Immature natural killer cell (primary cell): ENCODE measurements around the gene IL20. TPM values are rescaled to one million over a fixed set of nuclear protein-coding genes. Genes with fewer than 3 reads are reported as not detected.
"Not testable (repeated sequence)": the region's sequence is repeated elsewhere in the genome, so short reads cannot be mapped to it uniquely, and the experiment has no call there.

Source experiments
- DNase-seq, 3 donors: peaks; one replicate each; pipeline ENCODE4 v3.0.0; 2022; ENCODE audit warnings: mixed read lengths in 1 of 3
- H3K27ac Mint-ChIP-seq, 6 donors: one replicate each; pipeline ENCODE4 v1.8.0; 2020; ENCODE audit warnings: mixed read lengths in 6 of 6, mild to moderate bottlenecking in 5 of 6, inconsistent platforms in 4 of 6, moderate library complexity in 3 of 6
- H3K27me3 Mint-ChIP-seq, 3 donors: one replicate each; pipeline ENCODE4 v1.8.0; 2020 to 2021; ENCODE audit warnings: low read depth in 3 of 3, mild to moderate bottlenecking in 3 of 3, mixed read lengths in 3 of 3, moderate library complexity in 3 of 3, inconsistent platforms in 1 of 3
- H3K36me3 Mint-ChIP-seq, 3 donors: one replicate each; pipeline ENCODE4 v1.8.0; 2020; ENCODE audit warnings: mixed read lengths in 3 of 3, inconsistent platforms in 2 of 3, mild to moderate bottlenecking in 2 of 3
- H3K4me1 Mint-ChIP-seq, 2 donors: one replicate each; pipeline ENCODE4 v1.8.0; 2020; ENCODE audit warnings: inconsistent platforms in 2 of 2, mild to moderate bottlenecking in 2 of 2, mixed read lengths in 2 of 2, moderate library complexity in 1 of 2
- H3K4me3 Mint-ChIP-seq, 5 donors: one replicate each; pipeline ENCODE4 v1.8.0; 2020; ENCODE audit warnings: mild to moderate bottlenecking in 5 of 5, mixed read lengths in 5 of 5, inconsistent platforms in 3 of 5, moderate library complexity in 3 of 5
- H3K9me3 Mint-ChIP-seq, 6 donors: one replicate each; pipeline ENCODE4 v1.8.0; 2020; ENCODE audit warnings: mild to moderate bottlenecking in 6 of 6, mixed read lengths in 6 of 6, inconsistent platforms in 4 of 6, moderate library complexity in 3 of 6
- polyA plus RNA-seq, 3 donors: library from polyadenylated mRNA; unstranded; fragments of 300-500 nt; fragmentation: Illumina TruSeq; gene quantifications; one replicate each; pipeline ENCODE4 v1.2.3, GENCODE V29; 2021

IL20 gene
- polyA plus RNA-seq, 3 donors from 2014 or later, result not detected

DNA sequence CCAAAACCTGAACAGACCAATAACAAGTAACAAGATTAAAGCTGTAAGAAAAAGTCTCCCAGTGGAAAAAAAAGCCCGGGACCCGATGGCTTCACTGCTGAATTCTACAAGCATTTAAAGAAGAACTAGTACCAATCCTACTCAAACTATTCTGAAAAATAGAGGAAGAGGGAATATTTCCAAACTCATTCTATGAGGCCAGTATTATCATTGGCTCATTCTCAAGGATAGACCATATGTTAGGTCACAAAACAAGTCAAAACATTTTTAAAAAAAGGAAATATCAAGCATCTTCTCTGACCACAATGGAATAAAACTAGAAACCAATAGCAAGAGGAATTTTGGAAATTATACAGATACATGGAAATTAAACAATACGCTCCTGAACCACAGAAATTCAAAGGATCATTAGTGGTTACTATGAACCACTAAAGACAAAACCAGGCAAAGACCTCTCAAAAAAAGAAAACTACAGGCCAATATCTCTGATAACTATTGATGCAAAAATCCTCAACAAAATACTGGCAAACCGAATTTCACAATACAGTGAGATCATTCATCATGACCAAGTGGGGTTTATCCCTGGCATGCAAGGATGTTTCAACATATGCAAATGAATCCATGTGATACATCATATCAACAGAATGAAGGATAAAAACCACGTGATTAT lies 13.9 kb upstream of the IL20 start:
- Mint-ChIP-seq H3K9me3 (peaks cover 0 to 3% (median 0%) of the 10 kb centered on the region in 6 donors), H3K27ac (no peak overlapping the region), H3K4me3 (no peak overlapping the region), H3K4me1 (no peaks in the 10 kb centered on the region), H3K27me3 (peaks cover 4 to 10% (median 7%) of the 10 kb centered on the region in 3 donors), H3K36me3 (no peaks in the 10 kb centered on the region)
- DNase-seq, result no peak

DNA sequence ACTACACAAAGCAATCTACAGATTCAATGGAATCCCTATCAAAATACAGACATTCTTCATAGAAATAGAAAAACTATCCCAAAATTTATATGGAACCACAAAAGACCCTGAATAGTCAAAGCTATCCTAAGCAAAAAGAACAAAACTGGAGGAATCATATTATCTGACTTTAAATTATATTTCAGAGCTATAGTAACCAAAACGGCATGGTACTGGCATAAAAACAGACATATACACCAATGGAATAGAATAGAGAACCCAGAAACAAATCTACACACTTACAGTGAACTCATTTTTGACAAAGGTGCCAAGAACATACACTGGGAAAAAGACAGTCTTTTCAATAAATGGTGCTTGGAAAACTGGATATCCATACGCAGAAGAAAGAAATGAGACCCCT lies 12.8 kb upstream of the IL20 start:
- not testable (repeated sequence) for H3K36me3 Mint-ChIP-seq, H3K27ac Mint-ChIP-seq, DNase-seq, H3K4me1 Mint-ChIP-seq, H3K4me3 Mint-ChIP-seq, H3K9me3 Mint-ChIP-seq
- H3K27me3 Mint-ChIP-seq, result peaks cover 4 to 15% (median 9%) of the 10 kb centered on the region in 3 donors

DNA sequence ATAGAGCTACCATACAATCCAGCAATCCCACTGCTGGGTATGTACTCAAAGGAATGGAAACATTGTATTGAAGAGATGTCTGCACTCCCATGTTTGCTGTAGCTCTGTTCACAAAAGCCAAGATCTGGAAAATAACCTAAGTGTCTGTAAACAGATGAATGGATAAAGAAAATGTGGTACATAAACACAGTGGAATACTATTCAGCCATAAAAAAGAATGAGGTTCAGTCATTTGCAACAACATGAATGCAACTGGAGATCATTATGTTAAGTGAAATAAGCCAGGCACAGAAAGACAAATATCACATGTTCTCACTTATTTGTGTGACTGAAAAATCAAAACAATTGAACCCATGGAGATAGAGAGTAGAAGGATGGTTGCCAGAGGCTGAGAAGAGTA lies 11.7 kb upstream of the IL20 start:
- not testable (repeated sequence) for H3K9me3 Mint-ChIP-seq, DNase-seq, H3K27ac Mint-ChIP-seq, H3K4me1 Mint-ChIP-seq, H3K36me3 Mint-ChIP-seq, H3K4me3 Mint-ChIP-seq
- peaks cover 4 to 15% (median 9%) of the 10 kb centered on the region in 3 donors for H3K27me3 Mint-ChIP-seq

DNA sequence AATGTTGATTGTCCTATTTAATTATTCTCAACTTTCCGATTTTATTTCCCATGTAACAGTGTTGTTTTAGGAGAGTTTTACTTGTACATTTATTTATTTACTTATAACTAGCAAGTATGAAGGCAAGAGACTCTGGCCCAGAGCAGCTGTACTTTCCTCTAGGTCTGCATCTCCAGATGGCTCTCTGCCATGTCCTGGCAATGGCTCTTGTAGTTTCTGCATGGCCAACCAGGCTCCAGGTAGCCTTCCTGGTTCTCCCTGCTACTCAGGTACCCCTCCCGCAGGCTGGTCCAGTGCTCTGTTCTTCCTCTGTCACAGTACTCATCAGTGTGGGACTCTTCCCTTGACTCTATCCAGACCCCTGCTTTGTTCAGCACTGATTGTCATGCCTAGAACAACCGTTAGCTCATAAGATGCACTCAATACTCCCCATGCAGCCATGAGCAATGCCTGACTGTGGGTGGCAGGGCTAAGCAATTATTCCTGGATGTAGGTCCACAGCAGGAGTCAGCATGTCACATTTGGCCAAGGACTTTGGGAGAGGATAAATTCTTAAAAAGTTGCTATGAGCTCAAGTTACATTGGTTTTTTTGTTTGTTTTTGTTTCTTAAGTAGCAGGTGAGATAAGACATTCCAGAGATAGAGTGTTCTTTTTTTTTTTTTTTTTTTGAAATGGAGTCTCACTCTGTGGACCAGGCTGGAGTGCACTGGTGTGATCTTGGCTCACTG lies 10.9 kb upstream of the IL20 start:
- H3K4me1 Mint-ChIP-seq, result no peaks in the 10 kb centered on the region
- peaks cover 4 to 15% (median 9%) of the 10 kb centered on the region in 3 donors for H3K27me3 Mint-ChIP-seq
- H3K36me3 Mint-ChIP-seq, result no peaks in the 10 kb centered on the region
- no peak overlapping the region for H3K27ac Mint-ChIP-seq
- DNase-seq, result no peak
- no peak overlapping the region for H3K4me3 Mint-ChIP-seq
- no peaks in the 10 kb centered on the region for H3K9me3 Mint-ChIP-seq

DNA sequence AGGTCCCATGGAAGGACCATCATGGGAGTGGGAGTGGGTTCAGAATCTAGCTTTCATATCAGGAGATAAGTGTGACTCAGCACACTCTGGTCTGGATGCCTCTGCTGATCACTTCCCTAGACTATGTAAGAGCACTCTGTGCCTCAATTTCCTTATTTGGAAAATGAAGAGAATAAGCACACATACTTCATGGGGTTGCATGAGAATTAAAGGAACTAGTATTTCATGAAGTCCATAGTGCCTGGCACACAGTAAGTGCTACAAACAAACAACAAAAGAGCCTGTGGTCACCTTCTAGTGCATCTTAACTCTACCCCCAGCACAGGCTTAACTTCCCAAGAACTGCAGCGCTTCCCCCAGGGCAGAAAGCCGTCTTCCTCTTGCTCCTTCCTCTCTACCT lies 9.6 kb upstream of the IL20 start:
- H3K9me3 Mint-ChIP-seq, result no peaks in the 10 kb centered on the region
- DNase-seq, result no peak
- no peaks in the 10 kb centered on the region for H3K36me3 Mint-ChIP-seq
- H3K27me3 Mint-ChIP-seq, result peaks cover 3 to 9% (median 6%) of the 10 kb centered on the region in 3 donors
- H3K4me3 Mint-ChIP-seq, result no peak overlapping the region
- no peak overlapping the region for H3K27ac Mint-ChIP-seq
- H3K4me1 Mint-ChIP-seq, result no peaks in the 10 kb centered on the region

DNA sequence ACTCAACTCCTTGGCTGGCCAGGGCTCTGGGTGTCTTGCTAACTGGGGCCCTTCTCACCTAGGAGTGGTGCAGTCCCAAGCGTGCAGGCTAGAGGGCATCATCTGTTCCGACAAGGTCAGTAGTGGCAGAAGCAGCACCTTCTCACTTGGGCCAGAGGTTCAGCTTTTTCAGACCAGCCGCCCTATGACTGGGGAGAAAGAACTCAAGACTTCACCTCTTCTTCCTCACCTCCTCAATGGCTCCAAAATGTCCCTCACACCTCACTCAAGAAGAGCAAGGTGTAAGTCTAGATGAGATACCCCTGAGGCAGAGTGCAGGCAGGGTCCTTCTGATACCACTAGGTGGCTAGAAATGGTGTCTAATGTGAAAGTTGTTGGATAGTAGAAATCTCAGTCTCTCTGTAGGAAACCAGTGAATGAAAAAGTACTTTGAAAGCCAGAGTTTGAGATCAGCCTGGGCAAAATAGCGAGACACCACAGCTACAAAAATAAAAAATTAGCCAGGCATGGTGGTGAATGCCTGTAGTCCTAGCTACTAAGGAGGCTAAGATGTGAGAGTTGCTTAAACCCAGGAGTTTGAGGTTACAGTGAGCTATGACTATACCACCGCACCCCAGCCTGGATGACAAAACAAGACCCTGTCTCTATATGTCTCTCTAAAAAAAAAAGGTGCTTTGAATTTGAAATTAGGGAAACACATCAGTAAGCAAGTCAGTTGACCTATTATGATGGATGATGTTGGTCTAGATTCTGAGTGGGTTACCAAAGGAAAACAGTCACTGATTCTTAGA lies 8.6 kb upstream of the IL20 start:
- no peaks in the 10 kb centered on the region for H3K9me3 Mint-ChIP-seq
- peaks cover 2 to 6% (median 6%) of the 10 kb centered on the region in 3 donors for H3K27me3 Mint-ChIP-seq
- H3K27ac Mint-ChIP-seq, result no peak overlapping the region
- no peaks in the 10 kb centered on the region for H3K4me1 Mint-ChIP-seq
- no peak overlapping the region for H3K4me3 Mint-ChIP-seq
- peaks cover 0 to 4% (median 3%) of the 10 kb centered on the region in 3 donors for H3K36me3 Mint-ChIP-seq
- peak in 2 of 3 donors; percentile 12 to 16 for DNase-seq

DNA sequence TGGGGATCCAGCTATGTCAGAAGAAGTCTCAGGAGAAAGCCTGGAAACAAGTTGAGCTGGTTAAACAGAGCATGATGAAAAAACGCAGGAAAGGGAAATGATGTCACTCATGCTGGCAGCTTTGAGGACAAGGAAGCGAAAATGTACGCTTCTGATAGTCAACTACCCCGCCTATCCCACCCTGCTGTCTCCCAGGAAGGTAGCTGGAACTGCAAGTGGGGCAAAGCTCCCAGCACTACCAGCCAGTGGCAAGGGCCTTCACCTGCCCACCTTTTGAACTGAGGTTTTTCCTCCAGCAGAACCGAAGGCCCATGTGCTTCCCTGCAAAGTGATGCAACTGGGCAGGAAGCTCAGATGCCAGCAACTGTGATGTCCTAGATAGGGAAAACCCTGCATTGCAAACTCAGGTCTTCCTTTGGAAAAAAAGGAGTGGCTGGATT lies 6.3 kb upstream of the IL20 start:
- Mint-ChIP-seq H3K4me3 (no peak overlapping the region), H3K4me1 (no peaks in the 10 kb centered on the region), H3K9me3 (no peaks in the 10 kb centered on the region), H3K27ac (no peak overlapping the region), H3K27me3 (peaks cover 2 to 12% (median 4%) of the 10 kb centered on the region in 3 donors), H3K36me3 (peaks cover 0 to 4% (median 3%) of the 10 kb centered on the region in 3 donors)
- DNase-seq, result no peak

DNA sequence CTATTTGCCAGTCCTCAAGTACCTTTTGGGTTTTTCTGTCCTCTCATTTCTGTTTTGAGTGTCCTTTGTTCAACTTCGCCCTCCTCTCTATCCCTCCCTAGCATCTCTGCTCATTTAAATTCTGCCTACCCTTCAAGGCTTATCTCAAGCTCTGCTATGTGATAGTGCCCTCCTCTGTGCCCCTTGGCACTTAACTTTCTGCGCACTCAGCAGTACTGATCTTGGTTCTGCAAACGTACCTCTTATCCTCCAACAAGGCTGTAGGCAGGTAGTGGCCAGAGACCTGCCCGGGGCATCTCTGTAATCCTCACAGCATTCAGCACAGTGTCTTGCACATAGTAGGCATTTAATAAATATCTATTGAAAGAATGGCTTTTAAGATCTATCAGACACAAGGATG lies 5.3 kb upstream of the IL20 start:
- Mint-ChIP-seq H3K9me3 (no peaks in the 10 kb centered on the region), H3K4me3 (no peak overlapping the region), H3K27ac (no peak overlapping the region), H3K36me3 (peaks cover 0 to 4% (median 3%) of the 10 kb centered on the region in 3 donors), H3K4me1 (no peaks in the 10 kb centered on the region), H3K27me3 (peaks cover 2 to 15% (median 4%) of the 10 kb centered on the region in 3 donors)
- no peak for DNase-seq

DNA sequence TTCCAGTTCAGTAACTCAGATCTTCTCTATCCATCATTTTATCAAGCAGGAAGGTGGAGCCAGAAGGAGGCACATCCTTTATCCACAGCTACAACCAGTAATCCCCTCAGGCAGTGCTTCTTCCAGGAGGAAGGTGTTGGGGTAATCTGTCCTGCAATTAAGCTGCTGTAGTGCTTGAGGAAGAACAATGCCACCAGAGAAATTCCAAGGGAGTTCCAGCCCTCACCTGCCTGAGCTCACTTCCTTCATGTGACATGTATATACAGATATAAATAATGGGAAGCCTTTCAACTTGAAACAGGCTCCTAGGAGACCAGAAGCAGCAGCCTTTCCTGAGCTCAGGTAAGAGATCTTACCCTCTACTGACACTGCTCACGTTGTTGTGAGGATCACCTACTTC lies 2.2 kb upstream of the IL20 start:
- peaks cover 2 to 9% (median 3%) of the 10 kb centered on the region in 3 donors for H3K27me3 Mint-ChIP-seq
- H3K4me1 Mint-ChIP-seq, result no peaks in the 10 kb centered on the region
- peaks cover 0 to 4% (median 3%) of the 10 kb centered on the region in 3 donors for H3K36me3 Mint-ChIP-seq
- H3K4me3 Mint-ChIP-seq, result no peak overlapping the region
- H3K27ac Mint-ChIP-seq, result no peak overlapping the region
- H3K9me3 Mint-ChIP-seq, result no peaks in the 10 kb centered on the region
- DNase-seq, result no peak

DNA sequence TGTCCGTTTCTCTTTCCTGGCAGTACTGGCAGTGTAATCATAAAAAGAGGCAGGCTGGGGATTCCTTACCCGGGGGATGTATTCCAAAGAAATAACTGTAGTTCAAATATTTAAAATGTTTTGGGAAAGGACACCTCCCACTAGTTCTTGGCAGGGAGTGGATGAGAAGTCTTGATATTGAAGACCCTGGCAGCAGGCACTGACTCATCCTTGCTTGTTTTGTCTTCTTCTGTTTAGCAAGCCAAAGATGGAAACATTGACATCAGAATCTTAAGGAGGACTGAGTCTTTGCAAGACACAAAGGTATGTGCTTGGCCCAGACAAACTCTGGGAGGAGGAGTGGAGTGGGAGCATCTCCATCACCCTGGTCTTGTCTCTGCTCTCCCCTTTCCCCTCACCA lies 639 bp downstream of the IL20 start:
- no peak overlapping the region for H3K27ac Mint-ChIP-seq

DNA sequence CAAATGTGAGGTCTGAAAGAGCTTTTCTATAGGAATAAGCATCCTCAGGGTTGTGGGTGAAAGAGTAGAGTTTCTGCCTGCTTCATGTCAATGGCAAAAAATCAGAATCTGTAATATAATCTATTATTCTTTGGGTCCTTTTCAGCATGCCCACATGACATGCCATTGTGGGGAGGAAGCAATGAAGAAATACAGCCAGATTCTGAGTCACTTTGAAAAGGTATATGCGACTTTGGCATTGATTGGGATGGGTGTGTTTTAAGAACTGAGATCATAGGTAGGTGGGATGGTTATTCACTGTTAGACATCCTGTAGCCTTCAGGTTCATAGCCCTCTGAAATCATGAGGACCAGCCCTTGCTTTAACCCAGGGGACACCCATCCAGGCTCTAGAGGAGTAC lies 1.8 kb downstream of the IL20 start:
- Mint-ChIP-seq H3K9me3 (peaks cover 0 to 3% (median 0%) of the 10 kb centered on the region in 6 donors), H3K27me3 (peaks cover 2 to 9% (median 7%) of the 10 kb centered on the region in 3 donors), H3K36me3 (no peaks in the 10 kb centered on the region), H3K27ac (no peak overlapping the region), H3K4me1 (no peaks in the 10 kb centered on the region), H3K4me3 (no peak overlapping the region)
- DNase-seq, result no peak

More for the DNA sequence above, 639 bp downstream of the IL20 start:
- no peak overlapping the region for H3K4me3 Mint-ChIP-seq
- peaks cover 0 to 3% (median 3%) of the 10 kb centered on the region in 3 donors for H3K36me3 Mint-ChIP-seq
- peaks cover 2 to 9% (median 7%) of the 10 kb centered on the region in 3 donors for H3K27me3 Mint-ChIP-seq
- no peaks in the 10 kb centered on the region for H3K9me3 Mint-ChIP-seq
- DNase-seq, result no peak
- H3K4me1 Mint-ChIP-seq, result no peaks in the 10 kb centered on the region

DNA sequence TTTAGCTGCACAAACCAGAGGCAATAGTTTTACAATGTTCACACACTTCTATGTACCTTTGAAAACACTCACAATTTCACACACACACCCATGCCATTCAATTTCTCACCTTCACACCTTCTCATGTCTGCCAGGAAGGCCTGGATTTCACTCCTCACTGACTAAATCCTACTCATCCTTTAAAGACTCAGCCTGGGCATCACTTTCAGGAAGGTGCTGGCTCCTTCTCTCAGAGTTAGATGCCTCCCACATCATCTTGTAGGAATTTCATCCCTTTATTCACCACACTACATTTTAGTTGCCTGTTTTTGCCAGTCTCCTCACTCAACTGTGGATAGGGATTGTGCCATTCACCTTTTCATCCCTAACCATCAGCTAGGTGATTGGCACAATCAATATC lies 2.3 kb downstream of the IL20 start:
- H3K4me1 Mint-ChIP-seq, result no peaks in the 10 kb centered on the region
- peaks cover 0 to 3% (median 0%) of the 10 kb centered on the region in 6 donors for H3K9me3 Mint-ChIP-seq
- H3K27me3 Mint-ChIP-seq, result peaks cover 2 to 9% (median 7%) of the 10 kb centered on the region in 3 donors
- no peaks in the 10 kb centered on the region for H3K36me3 Mint-ChIP-seq
- no peak for DNase-seq
- no peak overlapping the region for H3K27ac Mint-ChIP-seq
- no peak overlapping the region for H3K4me3 Mint-ChIP-seq

DNA sequence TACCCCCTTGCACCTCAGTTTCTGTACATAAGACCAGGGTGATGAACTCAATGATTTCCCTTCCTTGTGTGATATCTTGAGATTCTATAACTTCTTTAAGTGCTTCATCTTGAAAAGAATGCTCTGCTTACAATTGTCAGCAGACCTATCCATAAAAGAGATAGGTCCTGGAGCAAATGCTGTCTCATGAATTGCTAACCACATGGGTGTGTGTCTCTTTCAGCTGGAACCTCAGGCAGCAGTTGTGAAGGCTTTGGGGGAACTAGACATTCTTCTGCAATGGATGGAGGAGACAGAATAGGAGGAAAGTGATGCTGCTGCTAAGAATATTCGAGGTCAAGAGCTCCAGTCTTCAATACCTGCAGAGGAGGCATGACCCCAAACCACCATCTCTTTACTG lies 2.8 kb downstream of the IL20 start:
- no peak overlapping the region for H3K27ac Mint-ChIP-seq

DNA sequence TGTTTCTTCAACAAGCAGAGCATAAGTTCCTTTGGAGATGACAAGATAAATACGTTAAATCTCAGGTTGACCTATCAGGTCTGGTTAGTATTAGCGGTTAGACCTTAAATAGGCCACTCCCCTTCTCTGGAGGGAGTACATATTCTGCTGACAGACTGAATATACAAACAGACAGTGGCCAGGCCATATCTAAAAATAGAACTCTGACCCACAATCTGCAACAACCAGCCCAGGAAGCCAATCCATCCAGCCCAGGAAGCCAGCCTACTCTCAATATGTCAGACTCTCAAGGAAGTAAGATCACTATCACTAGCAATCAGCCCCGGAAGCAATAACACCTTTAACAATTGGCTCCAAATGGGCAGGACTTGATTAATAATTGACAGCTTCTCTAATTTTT lies 6.7 kb downstream of the IL20 start:
- Mint-ChIP-seq H3K36me3 (peaks cover 8 to 9% (median 9%) of the 10 kb centered on the region in 3 donors), H3K27me3 (peaks cover 0 to 5% (median 3%) of the 10 kb centered on the region in 3 donors), H3K4me3 (no peak overlapping the region), H3K4me1 (no peaks in the 10 kb centered on the region), H3K27ac (no peak overlapping the region), H3K9me3 (peaks cover 0 to 14% (median 9%) of the 10 kb centered on the region in 6 donors)
- no peak for DNase-seq

More for the DNA sequence above, 2.8 kb downstream of the IL20 start:
- Mint-ChIP-seq H3K27me3 (peaks cover 2 to 5% (median 4%) of the 10 kb centered on the region in 3 donors), H3K4me3 (no peak overlapping the region), H3K4me1 (no peaks in the 10 kb centered on the region), H3K36me3 (peaks cover 0 to 3% (median 0%) of the 10 kb centered on the region in 3 donors), H3K9me3 (peaks cover 0 to 3% (median 0%) of the 10 kb centered on the region in 6 donors)
- no peak for DNase-seq
